Suppressor macrophage (primary cell): Measurements from ENCODE around the gene CDC37L1.

Experiments
- DNase-seq, 4 experiments: peaks; one replicate each; pipeline ENCODE4 v3.0.0-alpha.2; 2020 to 2022

The CDC37L1 gene

GRCh38 chr9:4669890-4670289 is 9.5 kb upstream of the CDC37L1 start:
- DNase-seq = no peak

GRCh38 chr9:4670591-4670990 is 8.8 kb upstream of the CDC37L1 start:
- DNase-seq = no peak

GRCh38 chr9:4671737-4672136 is 7.6 kb upstream of the CDC37L1 start:
- no peak for DNase-seq

- no peak for DNase-seq
Observed at GRCh38 chr9:4674783-4675182, 4.6 kb upstream of the CDC37L1 start.

- no peak for DNase-seq
Observed at GRCh38 chr9:4677392-4677791, 2.0 kb upstream of the CDC37L1 start.

- peak; percentile 37 to 65 (median 44) for DNase-seq
Observed at GRCh38 chr9:4678679-4679267, 596 bp upstream of the CDC37L1 start.

GRCh38 chr9:4680173-4680525 is 780 bp downstream of the CDC37L1 start:
- DNase-seq = peak in 1 of 4 experiments; percentile 13

GRCh38 chr9:4680750-4681149 is 1.4 kb downstream of the CDC37L1 start:
- DNase-seq = peak; percentile 27 to 76 (median 42)

- DNase-seq = no peak
Observed at GRCh38 chr9:4684820-4685219, 5.5 kb downstream of the CDC37L1 start.

- DNase-seq = no peak
Observed at GRCh38 chr9:4686112-4686511, 6.7 kb downstream of the CDC37L1 start.

GRCh38 chr9:4686584-4686983 is 7.2 kb downstream of the CDC37L1 start:
- DNase-seq = no peak

GRCh38 chr9:4689021-4689420 is 9.7 kb downstream of the CDC37L1 start:
- DNase-seq = no peak

GRCh38 chr9:4689687-4690104 is 10.3 kb downstream of the CDC37L1 start:
- no peak for DNase-seq

- DNase-seq = no peak
Observed at GRCh38 chr9:4690144-4690543, 10.8 kb downstream of the CDC37L1 start.

- no peak for DNase-seq
Observed at GRCh38 chr9:4691795-4692194, 12.4 kb downstream of the CDC37L1 start.

GRCh38 chr9:4700091-4700490 is 20.7 kb downstream of the CDC37L1 start:
- DNase-seq = no peak

- DNase-seq = no peak
Observed at GRCh38 chr9:4700932-4701331, 21.6 kb downstream of the CDC37L1 start.

GRCh38 chr9:4701526-4701925 is 22.2 kb downstream of the CDC37L1 start:
- no peak for DNase-seq

- no peak for DNase-seq
Observed at GRCh38 chr9:4704129-4704528, 24.8 kb downstream of the CDC37L1 start.

- DNase-seq = no peak
Observed at GRCh38 chr9:4706021-4706420, 26.7 kb downstream of the CDC37L1 start.

GRCh38 chr9:4706971-4707622 is 27.7 kb downstream of the CDC37L1 start:
- DNase-seq = peak in 2 of 4 experiments; percentile 30 to 31

GRCh38 chr9:4709380-4709779 is 30.0 kb downstream of the CDC37L1 start:
- no peak for DNase-seq

GRCh38 chr9:4713849-4714248 is 34.5 kb downstream of the CDC37L1 start:
- peak in 3 of 4 experiments; percentile 14 to 26 (median 26) for DNase-seq

- no peak for DNase-seq
Observed at GRCh38 chr9:4714266-4715016, 35.1 kb downstream of the CDC37L1 start.
